T47D (cell line): ENCODE data around the gene ALX4.

ENCODE experiments used
- DNase-seq, 2 experiments: peaks; one replicate each; pipeline versions ENCODE4 v3.0.0 to v3.0.0-alpha.2; 2011 to 2012; ENCODE audit warnings: low read depth in 1 of 2, low spot score in 1 of 2
- JUND ChIP-seq: IDR thresholded peaks from 2 replicates; pipeline ENCODE4 v1.6.1; 2012; ENCODE audit warnings: low read depth
- in situ Hi-C: cut with HindIII; loops from 2 replicates; pipeline ENCODE4 v1.10.0; 2016; ENCODE audit warnings: low sequenced_read_pairs, low pct_unique_long_range_greater_than_20kb

Gene ALX4

GRCh38 chr11:44221992-44222391, 87.9 kb downstream of the ALX4 start:
- in situ Hi-C loops, result no loop called here
- no peak for TF ChIP-seq JUND
- DNase-seq, result no peak

DNA sequence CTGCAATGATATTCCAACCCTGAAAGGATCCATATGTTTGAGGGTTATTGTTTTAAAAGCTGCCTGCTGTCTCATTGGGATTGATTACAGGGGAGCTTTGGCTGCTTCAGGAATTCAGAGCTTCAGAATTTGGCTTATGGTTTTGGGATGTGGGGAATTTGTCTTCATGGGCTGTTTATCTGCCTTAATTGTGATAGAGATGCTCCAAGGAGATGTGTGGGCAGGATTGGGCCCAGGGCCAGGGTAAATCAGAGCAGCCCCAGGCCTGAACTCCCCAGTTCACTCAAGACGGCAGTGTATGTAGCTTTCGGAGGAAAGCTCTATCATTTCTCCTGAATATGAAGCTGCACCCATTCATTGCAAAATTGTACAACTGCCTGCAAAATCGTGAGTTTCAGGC, 88.5 kb downstream of the ALX4 start:
- in situ Hi-C loops, result no loop called here
- no peak for DNase-seq

GRCh38 chr11:44219830-44220796, 89.8 kb downstream of the ALX4 start:
- TF ChIP-seq JUND, result no peak
- DNase-seq, result no peak
- in situ Hi-C loops, result no loop called here

More for the DNA sequence above, 88.5 kb downstream of the ALX4 start:
- no peak for TF ChIP-seq JUND

GRCh38 chr11:44217432-44217831, 92.5 kb downstream of the ALX4 start:
- in situ Hi-C loops, result no loop called here

DNA sequence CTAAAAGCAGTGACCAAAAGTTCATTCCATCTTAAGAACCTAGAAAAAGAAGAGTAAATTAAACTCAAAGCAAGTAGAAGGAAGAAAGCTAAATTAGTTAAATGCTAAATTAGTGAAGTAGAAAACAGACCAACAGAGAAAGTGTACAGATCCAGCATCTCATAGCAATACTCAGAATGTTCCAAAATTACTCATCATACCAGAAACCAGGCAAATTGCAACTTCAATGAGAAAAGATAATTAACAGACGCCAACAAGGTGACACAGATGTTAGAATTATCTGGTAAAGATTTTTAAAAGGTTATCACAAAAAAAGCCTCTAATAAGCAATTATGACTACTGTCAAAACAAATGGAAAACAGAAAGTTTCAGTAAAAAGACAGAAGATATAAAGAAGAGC, 96.8 kb downstream of the ALX4 start:
- no peak for DNase-seq
- TF ChIP-seq JUND, result no peak
- in situ Hi-C loops, result no loop called here

More at GRCh38 chr11:44217432-44217831, 92.5 kb downstream of the ALX4 start:
- DNase-seq, result no peak
- TF ChIP-seq JUND, result no peak

- no peak for TF ChIP-seq JUND
- in situ Hi-C loops, result no loop called here
- no peak for DNase-seq
Observed at GRCh38 chr11:44212128-44212527, 97.8 kb downstream of the ALX4 start.
